HG02938 (cell line): ENCODE data around the gene NRIP3.
A peak's percentile ranks its signal among the peaks of the same experiment; 100 is the strongest.
"Not testable (repeated sequence)": the region's sequence is repeated elsewhere in the genome, so short reads cannot be mapped to it uniquely, and the experiment has no call there.

Source experiments
- ATAC-seq: cut with Tn5 transposase; IDR thresholded peaks from one replicate; pipeline ENCODE4 v1.9.1; 2021; ENCODE audit warnings: mild to moderate bottlenecking, moderate library complexity; ENCODE audit not compliant: unreplicated experiment

Gene NRIP3

GRCh38 chr11:9016916-9017642 is 13.3 kb upstream of the NRIP3 start:
- no peak for ATAC-seq

DNA sequence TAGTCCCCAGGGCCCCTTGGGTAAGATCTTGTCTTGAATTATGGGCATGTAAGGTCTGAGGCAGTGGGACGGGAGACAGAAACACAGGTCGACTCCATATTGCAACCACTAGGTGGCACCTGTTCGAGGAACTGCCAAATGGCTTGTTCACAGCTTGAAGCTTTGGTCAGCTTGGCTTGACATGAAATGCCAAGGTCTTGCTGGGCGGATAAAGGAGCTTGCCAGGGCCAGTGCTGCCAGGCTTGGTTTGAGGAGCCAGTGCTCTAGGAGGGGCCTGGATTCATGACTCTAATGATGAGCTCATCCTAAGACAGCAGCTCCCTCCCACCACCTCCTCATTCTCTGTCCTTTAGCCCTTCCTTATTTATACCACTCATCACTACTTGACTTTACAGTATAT is 11.9 kb upstream of the NRIP3 start:
- ATAC-seq = peak; percentile 75

DNA sequence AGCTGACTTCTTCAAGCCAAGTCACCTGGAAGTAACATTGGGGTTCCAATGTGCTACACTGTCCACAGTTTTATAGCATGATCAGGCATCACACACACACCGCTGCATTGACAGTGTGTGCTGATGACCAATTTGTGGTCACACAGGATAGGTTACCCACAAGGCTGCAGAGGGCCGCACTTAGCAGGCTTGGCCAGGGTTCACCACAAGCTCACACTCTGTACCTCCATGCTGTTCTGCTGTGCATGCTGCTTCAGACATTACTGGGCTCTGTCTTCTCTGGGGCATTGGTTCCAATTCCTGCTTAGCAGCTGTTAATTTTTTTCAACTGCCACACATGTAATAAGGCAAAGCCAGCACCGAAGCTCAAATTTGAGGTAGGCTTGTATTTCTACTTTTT is 11.0 kb upstream of the NRIP3 start:
- ATAC-seq = no peak

DNA sequence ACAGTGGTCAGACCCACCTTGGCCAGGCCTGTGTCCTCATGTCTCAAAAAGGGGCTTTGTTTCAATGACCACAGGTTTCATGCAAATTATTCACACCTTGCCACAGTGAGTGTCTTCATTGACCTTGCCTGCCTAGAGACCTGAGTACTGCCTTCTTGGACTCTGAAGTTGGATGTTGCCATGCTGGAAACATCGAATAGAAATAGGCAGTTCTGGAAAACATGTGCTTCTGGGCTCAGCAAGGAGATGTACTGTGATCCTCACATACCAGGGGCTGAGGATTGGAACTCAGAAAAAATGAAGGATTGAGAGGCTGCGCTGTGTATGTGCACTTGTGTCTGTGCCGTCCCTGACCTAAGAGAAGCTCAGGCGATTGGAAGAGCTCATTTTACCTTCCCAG is 9.6 kb upstream of the NRIP3 start:
- ATAC-seq = no peak

- not testable (repeated sequence) for ATAC-seq
Measured at GRCh38 chr11:9009538-9009937, 5.7 kb upstream of the NRIP3 start.

GRCh38 chr11:9008661-9009060 is 4.9 kb upstream of the NRIP3 start:
- ATAC-seq = no peak

DNA sequence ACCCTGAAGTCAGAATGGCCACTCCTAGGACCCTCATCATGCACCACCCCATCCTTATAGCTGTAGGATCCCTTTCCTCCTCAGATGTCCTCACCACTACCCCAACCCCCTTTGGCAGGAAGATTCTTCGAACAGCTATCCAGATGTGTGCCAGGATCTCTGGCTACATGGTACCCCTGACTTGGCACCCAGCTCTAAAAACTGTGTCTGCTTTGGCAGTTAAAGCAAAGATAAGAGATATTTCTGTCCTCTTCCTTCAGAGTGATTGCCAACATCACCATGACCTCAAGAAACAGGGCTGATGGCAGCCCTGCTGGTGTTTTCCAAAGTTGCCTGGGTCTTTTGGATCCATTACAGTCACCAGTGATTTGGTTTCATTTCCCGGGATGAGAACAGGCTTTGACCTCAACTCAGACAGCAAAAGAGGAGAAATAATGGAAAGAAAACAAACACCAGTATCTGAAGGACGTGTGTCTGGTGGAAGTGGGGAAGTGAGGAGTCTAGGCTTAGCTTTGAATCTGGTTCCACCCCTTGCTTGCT is 4.3 kb upstream of the NRIP3 start:
- ATAC-seq = no peak

GRCh38 chr11:9005087-9005486 is 1.3 kb upstream of the NRIP3 start:
- no peak for ATAC-seq

DNA sequence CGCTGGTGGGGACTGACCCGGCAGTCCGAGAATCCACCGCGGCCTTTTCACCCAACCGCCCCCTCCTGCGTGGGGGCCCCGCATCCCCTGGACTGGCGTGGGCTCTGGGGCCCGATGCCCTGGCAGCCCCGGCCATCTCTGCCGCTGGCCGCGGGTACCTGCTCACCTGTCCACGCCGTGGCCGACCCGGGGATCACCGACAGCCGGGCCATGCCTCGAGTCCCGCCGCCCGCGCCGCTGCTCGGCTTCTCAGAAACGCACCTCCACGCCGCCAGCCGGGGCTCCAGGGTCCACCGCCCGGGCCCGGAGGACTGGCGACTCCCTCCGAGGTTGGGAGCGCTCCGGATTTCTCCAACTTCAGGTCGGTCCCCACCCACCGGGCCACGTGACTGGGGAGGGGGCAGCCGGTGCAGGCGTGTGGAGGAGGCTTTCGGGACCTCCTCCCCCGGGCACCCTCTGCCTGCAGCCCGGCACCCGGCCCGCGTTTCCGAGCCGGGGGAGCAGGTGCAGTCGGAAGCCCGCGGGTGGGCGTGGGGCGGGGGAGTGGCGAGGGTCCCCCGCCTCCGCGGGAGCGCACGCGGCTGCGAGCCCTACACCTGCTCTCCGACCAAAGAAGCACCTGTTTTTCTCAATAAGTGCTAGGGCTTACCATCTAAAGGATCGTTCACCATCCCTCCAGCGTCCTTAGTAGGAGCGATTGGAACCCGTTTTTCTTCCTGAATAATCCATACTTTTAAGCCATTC is 554 bp upstream of the NRIP3 start:
- no peak for ATAC-seq

- no peak for ATAC-seq
Measured at GRCh38 chr11:9002920-9003572, 755 bp downstream of the NRIP3 start.

GRCh38 chr11:9001736-9002135 is 2.1 kb downstream of the NRIP3 start:
- no peak for ATAC-seq

GRCh38 chr11:8998017-8998416 is 5.8 kb downstream of the NRIP3 start:
- no peak for ATAC-seq

GRCh38 chr11:8997451-8997850 is 6.3 kb downstream of the NRIP3 start:
- no peak for ATAC-seq

DNA sequence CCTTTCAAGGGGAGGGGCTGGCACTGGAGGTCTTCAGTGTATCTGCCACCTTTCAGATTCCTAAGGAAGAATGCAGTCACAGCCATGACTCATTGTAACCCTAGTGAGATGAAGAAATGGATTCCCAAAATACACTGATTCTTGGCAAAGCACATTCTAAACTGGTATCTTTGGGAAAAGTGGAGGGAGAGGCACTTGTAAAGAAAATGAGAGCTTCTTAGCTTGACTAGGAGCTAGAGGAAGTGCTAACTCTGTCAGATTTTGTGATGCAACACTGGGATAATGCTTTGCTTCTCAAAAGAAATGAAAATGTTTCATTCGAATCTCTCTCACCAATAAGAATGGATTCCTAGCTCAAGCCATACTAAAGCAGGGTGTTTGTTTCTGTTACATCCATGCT is 14.3 kb downstream of the NRIP3 start:
- no peak for ATAC-seq

DNA sequence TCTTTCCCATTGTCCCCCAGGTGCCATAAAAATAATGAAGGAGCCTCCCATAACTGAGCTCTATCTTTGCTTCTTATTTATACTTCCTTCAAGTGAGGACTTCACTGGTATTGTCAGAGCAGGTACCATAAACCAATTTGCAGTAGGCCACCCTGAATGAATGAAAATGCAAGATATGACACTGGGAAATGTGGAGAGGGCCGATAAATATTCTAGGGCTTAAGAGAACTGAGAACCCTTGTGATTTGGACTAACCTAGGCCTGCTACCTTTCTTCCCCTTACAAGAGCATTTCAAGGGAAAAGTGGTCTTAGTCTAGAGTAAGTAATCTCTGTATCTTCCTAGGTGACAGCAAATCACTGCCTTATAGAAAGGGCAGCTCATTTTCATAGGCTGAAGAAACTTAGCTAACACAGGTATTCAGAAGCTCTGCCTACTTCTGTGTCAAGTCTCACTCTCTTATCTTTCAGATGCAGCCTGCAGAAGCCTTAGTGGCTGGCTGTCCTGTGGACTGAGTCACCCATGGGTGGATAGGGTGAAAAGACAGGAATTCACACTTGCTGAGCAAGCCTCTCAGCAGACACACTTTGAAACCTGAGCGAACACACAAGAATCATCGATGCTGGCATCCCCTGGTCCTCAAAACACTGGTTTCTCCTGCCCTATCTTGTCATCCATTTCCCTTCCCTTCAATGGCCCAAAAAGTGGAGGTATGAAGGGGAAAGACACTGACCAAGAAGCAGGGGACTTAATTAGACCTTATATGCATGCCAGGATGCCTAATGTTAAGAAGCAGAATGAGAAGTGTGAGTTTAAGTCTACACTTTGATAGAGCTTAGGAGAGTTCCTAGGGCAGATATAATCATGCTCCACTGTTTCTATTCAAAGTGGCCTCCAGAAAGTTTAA is 15.2 kb downstream of the NRIP3 start:
- ATAC-seq = no peak

DNA sequence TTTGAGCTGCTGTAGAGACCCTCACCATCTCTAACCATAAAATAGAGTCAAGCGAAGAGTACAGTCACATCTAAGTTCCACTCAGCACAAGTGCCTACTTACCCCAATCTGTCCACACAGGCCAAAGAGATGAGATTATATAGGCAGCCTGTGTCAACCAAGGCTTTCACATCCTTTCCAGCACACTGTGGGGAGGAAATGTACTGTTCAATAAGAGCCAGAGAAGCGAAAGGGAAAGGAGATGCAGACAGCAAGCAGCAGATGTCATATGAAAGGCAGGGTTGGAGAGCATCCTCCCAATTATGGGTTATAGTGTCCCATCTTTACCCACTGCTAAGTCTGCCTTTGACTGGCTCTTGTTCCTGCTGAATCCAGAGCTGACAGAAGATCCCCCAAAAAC is 16.4 kb downstream of the NRIP3 start:
- ATAC-seq = no peak

- ATAC-seq = not testable (repeated sequence)
Measured at GRCh38 chr11:8986772-8987171, 17.0 kb downstream of the NRIP3 start.

GRCh38 chr11:8985462-8985861 is 18.3 kb downstream of the NRIP3 start:
- ATAC-seq = no peak

DNA sequence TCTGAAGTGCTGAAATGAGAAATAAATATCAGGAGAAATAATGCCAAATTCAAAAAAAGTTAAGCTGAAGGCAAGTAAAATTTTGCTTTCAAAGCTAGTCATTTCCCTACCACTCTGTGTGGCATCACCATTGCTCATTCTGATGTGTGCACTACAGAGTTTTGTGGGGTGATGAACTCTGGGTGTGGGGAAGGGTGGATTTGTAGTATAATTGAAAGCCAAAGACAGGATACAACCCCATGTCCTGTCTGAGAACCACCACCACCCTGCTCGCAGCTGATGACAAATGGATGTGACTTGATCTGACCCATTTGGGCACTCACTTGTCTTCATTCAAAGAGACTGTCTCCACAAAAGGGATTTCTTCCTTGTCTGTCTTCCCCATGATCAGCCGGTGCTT is 20.2 kb downstream of the NRIP3 start:
- no peak for ATAC-seq

- ATAC-seq = no peak
Measured at GRCh38 chr11:8980485-8980884, 23.3 kb downstream of the NRIP3 start.

DNA sequence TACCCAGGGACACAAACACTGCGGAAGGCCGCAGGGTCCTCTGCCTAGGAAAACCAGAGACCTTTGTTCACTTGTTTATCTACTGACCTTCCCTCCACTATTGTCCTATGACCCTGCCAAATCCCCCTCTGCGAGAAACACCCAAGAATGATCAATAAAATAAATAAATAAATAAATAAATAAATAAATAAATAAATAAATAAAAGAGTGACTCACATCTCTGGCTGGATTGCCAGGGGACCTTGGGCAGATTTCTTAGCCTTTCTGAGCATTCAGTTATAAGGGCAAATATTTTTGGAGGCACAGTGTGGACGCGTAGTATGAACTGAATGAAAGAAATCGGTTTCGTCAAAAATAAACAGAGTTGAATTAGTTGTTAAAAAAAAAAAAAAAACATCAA is 24.4 kb downstream of the NRIP3 start:
- not testable (repeated sequence) for ATAC-seq
